Ectodermal cell (in vitro differentiated cells): Measurements from ENCODE around the gene PRSS21.

ENCODE experiments used
- H3K27ac ChIP-seq: 2 replicates; pipeline ENCODE4 v1.7.0; 2013; ENCODE audit warnings: mild to moderate bottlenecking, low read depth, low read length; ENCODE audit not compliant: insufficient read depth, poor library complexity, severe bottlenecking
- H3K27me3 ChIP-seq: 2 replicates; pipeline ENCODE4 v1.7.0; 2013; ENCODE audit warnings: mild to moderate bottlenecking, low read length; ENCODE audit not compliant: insufficient read depth, control insufficient read depth, poor library complexity, severe bottlenecking
- H3K36me3 ChIP-seq: one replicate; pipeline ENCODE4 v1.7.0; 2013; ENCODE audit warnings: low read length; ENCODE audit not compliant: control insufficient read depth, insufficient read depth
- H3K4me1 ChIP-seq: one replicate; pipeline ENCODE4 v1.7.0; 2013; ENCODE audit warnings: low read length; ENCODE audit not compliant: control insufficient read depth, insufficient read depth
- H3K4me3 ChIP-seq: 2 replicates; pipeline ENCODE4 v1.7.0; 2013; ENCODE audit warnings: low read depth, low read length, control low read depth; ENCODE audit not compliant: insufficient read depth
- H3K9me3 ChIP-seq: 2 replicates; pipeline ENCODE4 v1.7.0; 2013; ENCODE audit warnings: mild to moderate bottlenecking, low read length, moderate library complexity; ENCODE audit not compliant: control insufficient read depth
- WGBS, 2 experiments: methylation state at CpG; one replicate each; pipeline ENCODE4 v1.1.7; 2013; ENCODE audit warnings: missing lambda C conversion rate in 2 of 2; 5-methylcytosine and 5-hydroxymethylcytosine counted together

PRSS21 gene

DNA sequence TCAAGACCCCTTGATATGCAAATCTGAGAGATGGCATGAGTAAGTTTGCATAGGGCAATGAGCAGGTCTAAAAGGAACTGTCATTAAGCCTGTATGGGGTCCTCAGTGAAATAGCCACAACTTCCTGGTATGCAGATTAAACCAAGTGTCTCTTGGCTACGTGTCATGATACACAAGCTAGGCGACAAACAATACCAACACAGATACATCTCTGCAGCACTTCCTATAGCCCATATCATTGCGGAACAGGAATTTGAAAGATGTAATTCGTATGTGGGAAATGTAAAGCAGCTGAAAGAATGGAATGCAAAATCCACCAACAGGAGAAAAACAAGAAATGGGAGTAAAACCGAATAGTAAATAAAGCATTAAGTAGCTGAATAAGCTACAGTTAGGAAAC is 28.1 kb downstream of the PRSS21 start:
- Histone ChIP-seq H3K4me3 (no peak overlapping the region), H3K36me3 (no peaks in the 10 kb centered on the region), H3K4me1 (no peaks in the 10 kb centered on the region), H3K27ac (no peak overlapping the region), H3K9me3 (no peaks in the 10 kb centered on the region), H3K27me3 (peaks cover 5% of the 10 kb centered on the region)
- WGBS, 2 experiments: 75 to 76% methylated on average over 5 of the region's 5 CpGs

DNA sequence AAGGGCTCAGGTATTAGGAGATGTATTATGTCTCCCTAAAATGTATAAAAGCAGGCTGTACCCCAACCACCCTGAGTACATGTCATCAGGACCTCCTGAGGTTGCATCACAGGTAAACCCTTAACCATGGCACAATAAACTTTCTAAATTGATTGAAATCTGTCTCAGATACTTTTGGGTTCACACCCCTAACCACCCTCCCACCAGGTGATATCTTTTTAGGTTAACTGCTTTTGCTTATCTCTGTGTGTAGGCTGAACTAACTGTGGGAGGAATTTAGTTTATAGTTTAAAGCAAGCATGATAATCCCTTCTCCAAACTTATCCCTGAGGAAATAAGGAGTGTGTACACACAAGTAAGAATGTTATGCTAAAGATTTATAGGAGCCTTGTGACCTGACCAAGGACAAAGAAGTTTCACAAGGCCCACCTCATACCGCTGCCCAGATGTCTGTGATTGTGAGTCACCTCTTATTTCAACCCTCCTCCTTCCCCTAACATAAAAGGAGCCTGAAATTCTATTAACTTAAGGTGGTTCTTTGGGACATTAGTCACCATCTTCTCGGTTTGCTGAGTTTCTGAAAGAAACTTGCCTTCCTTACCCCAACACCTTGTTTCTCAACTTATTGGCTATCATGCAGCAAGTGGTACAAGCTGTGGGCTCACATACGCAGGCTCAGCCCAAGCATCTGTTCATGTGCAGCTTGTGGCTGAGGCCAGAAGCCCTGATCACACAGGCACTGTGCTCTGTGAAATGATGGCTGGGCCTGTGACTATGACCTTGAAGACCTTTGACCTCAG is 29.7 kb downstream of the PRSS21 start:
- H3K4me1 ChIP-seq: no peaks in the 10 kb centered on the region
- no peak overlapping the region for H3K27ac ChIP-seq
- no peaks in the 10 kb centered on the region for H3K9me3 ChIP-seq
- H3K4me3 ChIP-seq: no peak overlapping the region
- 75 to 77% methylated on average over 3 of the region's 3 CpGs for WGBS, 2 experiments
- no peaks in the 10 kb centered on the region for H3K36me3 ChIP-seq
- peaks cover 5% of the 10 kb centered on the region for H3K27me3 ChIP-seq

DNA sequence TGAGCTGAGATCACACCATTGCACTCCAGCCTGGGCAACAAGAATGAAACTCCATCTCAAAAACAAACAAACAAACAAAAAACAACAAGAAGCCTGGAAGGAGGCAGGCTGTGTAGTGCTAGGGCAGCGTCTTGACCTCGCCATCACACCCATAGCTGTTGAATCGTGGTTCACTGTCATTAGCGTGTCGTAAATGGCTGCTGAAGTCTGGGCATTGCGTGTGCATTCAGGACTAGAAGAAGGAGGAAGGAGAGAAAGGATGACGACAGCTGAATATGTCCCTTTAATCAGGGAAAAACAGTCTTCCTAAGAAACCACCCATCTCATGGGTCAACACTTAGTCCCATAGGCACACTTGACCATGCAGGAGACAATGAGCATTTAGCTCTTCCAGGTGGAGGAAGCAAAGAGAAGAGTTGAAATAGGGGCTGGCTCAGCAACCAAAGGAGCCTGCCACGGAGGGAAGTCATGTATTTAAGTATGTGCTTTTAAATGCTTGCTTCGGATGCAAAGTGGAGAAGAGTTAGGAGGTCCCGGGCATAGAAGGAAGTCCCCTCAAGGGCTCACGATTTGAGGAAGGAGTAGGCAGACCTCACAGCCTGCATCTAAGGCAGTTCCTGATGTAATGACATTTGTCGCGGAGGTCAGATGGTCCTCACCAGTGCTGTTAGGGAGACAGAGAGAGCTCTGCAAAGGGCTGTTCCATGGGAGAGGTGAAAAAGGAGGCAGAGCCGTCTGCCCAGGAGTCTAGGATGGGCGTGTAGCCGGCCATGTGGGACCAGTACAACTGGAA is 32.1 kb downstream of the PRSS21 start:
- 89 to 91% methylated on average over 15 to 16 of the region's 16 CpGs for WGBS, 2 experiments
- no peaks in the 10 kb centered on the region for H3K9me3 ChIP-seq
- no peaks in the 10 kb centered on the region for H3K36me3 ChIP-seq
- no peaks in the 10 kb centered on the region for H3K4me1 ChIP-seq
- no peak overlapping the region for H3K27ac ChIP-seq
- H3K27me3 ChIP-seq: peaks cover 3% of the 10 kb centered on the region
- no peak overlapping the region for H3K4me3 ChIP-seq

DNA sequence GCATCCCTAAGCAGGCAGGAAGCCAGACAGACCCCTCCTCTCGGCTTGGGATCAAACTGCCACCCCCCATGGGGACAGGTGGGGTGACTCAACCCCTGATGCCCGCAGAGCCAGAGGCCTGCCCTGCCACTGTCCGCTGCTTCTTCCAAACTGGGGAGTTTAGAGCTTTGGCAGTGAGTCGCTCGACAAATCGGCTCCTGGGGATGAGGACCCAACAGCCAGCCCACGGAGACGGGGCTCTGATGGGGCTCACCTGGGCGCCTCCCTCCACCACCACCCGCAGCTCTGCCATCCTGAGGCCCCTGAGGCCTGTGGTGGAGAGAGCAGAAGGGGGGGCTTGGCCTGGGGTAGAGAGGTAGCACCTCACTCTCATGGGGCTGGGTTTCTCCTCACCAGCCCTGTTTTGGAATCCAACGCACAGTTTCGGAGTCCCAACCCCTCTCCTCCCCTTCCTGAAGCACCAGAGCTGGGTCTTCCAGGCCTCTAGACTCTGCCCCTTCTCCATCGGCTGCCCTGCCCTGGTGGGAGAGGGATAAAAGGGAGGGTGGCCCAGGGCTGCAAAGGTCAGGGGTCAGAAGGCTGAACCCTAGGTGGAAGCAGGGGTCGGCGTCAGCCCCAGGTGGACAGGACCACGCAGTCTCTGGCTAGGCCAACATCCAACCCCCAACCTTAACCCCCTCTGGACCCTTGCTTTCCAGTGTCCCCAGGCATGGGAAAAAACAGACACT is 35.1 kb downstream of the PRSS21 start:
- WGBS, 2 experiments: 89 to 90% methylated on average over 16 of the region's 16 CpGs
- H3K27ac ChIP-seq: no peak overlapping the region
- H3K27me3 ChIP-seq: peaks cover 13% of the 10 kb centered on the region
- H3K4me1 ChIP-seq: no peaks in the 10 kb centered on the region
- no peaks in the 10 kb centered on the region for H3K9me3 ChIP-seq
- no peaks in the 10 kb centered on the region for H3K36me3 ChIP-seq
- H3K4me3 ChIP-seq: no peak overlapping the region

DNA sequence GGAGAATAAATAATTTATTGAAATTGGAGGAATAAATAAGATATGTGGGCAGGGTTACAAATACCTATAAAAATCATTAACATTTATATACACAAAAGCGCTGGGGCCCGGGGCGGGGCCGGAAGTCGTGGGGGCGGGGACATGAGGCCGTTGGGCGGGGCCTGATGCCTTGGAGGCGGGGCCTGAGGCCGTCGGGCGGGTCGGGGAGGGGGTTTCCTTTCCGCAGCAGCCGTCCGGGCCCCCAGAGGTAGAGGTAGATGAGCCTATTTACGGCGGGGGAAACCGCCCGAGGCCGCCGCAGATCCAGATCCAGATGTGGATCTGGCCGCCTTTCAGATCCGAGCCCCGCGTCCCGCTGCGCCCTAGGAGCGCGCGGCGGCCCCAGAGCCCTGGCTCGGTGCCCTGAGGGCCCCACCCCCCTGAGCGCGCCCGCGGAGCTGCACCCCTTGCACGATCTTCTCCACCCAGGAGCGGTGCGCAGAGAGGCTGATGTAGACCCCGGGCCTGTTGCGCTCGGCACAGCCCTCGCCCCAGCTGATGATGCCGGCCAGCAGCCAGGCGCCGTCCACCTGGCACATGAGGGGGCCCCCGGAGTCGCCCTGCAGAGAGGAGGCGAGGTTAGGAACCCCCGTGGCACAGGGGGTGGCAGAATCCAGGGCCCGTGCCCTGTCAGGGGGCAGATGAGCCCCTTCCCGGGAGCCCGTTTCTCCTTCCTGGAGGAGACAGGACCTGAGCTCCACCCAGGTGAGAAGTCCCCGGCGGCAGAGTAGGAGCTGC is 35.9 kb downstream of the PRSS21 start:
- WGBS, 2 experiments: 91 to 92% methylated on average over 56 of the region's 56 CpGs
- Histone ChIP-seq H3K36me3 (no peaks in the 10 kb centered on the region), H3K27me3 (peaks cover 21% of the 10 kb centered on the region), H3K4me3 (no peak overlapping the region), H3K9me3 (no peaks in the 10 kb centered on the region), H3K4me1 (no peaks in the 10 kb centered on the region), H3K27ac (no peak overlapping the region)

DNA sequence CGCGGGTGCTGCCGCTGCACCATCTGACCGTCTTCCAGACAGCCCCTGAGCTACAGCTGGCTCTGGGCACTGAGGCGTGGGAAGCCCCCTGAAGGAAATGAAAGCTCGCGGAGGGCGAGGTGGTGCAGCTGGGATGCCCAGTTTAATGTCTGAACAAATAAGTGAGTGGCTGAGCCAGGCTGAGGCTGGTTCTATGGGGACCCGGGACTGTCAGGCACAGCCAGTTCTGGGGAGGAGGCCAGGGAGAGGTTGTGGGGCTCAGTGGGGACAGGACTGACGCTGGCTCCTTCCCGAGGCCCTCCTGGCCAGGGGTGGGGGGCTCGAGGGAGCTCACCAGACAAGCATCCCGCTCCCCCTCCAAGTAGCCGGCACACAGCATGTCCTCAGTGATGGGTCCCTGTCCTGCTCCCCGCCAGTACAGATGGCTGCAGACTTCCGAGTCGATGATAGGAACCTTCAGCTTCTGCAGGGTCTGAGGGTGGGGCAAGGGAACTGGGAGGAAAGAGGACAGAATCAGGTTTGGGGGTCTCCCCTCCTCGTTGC is 36.6 kb downstream of the PRSS21 start:
- Histone ChIP-seq H3K36me3 (no peaks in the 10 kb centered on the region), H3K27me3 (peaks cover 28% of the 10 kb centered on the region), H3K27ac (no peak overlapping the region), H3K9me3 (no peaks in the 10 kb centered on the region), H3K4me1 (no peaks in the 10 kb centered on the region), H3K4me3 (no peak overlapping the region)
- WGBS, 2 experiments: 90% methylated on average over 18 of the region's 18 CpGs

DNA sequence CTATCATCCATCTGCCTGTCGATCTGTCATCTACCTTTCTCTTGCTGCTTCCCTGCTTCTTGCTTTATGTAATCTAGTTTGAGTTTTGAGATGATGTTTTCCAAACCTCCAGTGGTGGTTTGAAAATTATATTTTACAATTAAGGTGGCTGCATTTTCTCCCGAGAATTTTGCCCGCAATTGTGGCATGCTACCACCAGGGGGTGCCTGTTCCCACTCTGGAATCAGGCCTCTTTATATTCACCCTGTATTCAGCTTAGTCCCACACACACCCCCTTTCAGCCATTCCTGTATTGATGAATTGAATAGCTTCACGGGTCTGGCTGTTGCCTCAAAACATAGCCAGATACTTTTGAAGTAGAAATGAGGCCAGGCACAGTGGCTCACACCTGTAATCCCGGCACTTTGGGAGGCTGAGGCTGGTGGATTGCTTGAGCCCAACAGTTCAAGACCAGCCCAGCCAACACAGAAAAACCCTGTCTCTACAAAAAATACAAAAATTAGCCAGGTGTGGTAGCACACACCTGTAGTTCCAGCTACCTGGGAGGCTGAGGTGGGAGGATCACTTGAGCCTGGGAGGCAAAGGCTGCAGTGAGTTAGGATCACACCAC is 37.8 kb downstream of the PRSS21 start:
- H3K9me3 ChIP-seq: no peaks in the 10 kb centered on the region
- H3K4me3 ChIP-seq: no peak overlapping the region
- no peaks in the 10 kb centered on the region for H3K4me1 ChIP-seq
- no peaks in the 10 kb centered on the region for H3K36me3 ChIP-seq
- H3K27ac ChIP-seq: no peak overlapping the region
- peaks cover 37% of the 10 kb centered on the region for H3K27me3 ChIP-seq
- 73 to 78% methylated on average over 5 of the region's 5 CpGs for WGBS, 2 experiments

DNA sequence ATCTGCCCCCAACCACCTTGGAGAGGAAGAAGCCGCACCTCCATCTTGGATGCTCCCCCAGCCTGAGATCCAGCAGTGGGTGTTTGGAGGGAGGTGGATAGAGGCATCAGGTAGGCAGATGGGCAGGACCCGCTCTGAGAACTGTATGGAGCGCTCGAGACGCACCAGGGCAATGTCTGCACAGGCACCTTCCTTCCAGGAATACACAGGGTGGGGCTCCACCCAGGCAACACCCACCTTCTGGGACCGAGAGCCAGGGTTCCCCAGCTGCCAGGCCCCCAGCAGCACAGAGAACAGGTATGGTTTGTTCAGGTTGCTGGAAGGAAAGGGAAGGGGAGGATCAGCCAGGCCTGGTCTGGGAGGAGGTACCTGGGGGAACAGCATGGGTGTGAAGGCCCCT is 38.5 kb downstream of the PRSS21 start:
- H3K4me1 ChIP-seq: no peaks in the 10 kb centered on the region
- no peaks in the 10 kb centered on the region for H3K36me3 ChIP-seq
- WGBS, 2 experiments: 90 to 96% methylated on average over 6 of the region's 6 CpGs
- no peak overlapping the region for H3K27ac ChIP-seq
- no peak overlapping the region for H3K4me3 ChIP-seq
- no peaks in the 10 kb centered on the region for H3K9me3 ChIP-seq
- peaks cover 37% of the 10 kb centered on the region for H3K27me3 ChIP-seq

DNA sequence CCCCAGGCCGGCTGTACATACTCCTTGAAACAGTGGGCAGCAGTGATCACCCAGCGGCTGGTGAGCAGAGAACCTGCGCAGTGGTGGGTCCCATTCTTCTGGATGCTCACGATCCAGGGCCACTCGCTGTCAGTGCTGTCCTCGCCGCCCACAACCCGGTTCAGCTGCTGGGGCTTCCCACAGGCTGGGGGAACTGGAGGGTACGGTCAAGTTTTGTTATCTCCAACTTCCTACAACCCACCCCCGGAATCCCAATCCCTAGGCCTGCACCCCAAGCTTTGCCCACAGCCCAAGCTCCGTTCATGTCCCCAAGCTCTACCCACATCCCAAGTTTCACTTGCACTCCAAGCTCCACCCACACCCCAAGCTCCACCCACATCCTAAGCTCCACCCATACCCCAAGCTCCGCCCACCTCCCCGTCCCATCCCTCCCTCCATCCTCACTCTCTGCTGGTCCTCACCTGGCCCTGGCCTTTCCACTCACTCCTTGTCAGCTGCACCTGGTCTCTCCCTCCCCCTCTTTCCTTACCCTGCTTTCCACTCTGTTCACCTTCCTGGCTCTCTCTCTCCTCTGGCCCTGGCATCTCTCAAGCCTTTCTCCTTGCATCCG is 39.1 kb downstream of the PRSS21 start:
- 90 to 91% methylated on average over 14 of the region's 14 CpGs for WGBS, 2 experiments
- Histone ChIP-seq H3K36me3 (no peaks in the 10 kb centered on the region), H3K27ac (no peak overlapping the region), H3K27me3 (peaks cover 37% of the 10 kb centered on the region), H3K9me3 (no peaks in the 10 kb centered on the region), H3K4me3 (no peak overlapping the region), H3K4me1 (no peaks in the 10 kb centered on the region)
